Esophagus squamous epithelium (tissue), 4 donors: ENCODE results near the gene SSH2.

Experiments used
- POLR2A ChIP-seq, 4 donors: fragments of 450-650 bp; IDR thresholded peaks; one replicate each; pipeline ENCODE4 v1.6.1; 2017; ENCODE audit warnings: antibody characterized with exemption in 4 of 4, mild to moderate bottlenecking in 4 of 4, moderate library complexity in 3 of 4
- TF ChIP-seq, protein P1 (sequence below), 6 experiments: fragments of 450-650 bp in 4 of 6; fragments of 200-600 bp in 2 of 6; sonication (generic) in 2 of 6; IDR thresholded peaks; one replicate each; pipeline ENCODE4 v1.5.1; 2016 to 2019; ENCODE audit warnings: antibody characterized with exemption in 6 of 6, mild to moderate bottlenecking in 4 of 6, moderate library complexity in 4 of 6

DNA sequence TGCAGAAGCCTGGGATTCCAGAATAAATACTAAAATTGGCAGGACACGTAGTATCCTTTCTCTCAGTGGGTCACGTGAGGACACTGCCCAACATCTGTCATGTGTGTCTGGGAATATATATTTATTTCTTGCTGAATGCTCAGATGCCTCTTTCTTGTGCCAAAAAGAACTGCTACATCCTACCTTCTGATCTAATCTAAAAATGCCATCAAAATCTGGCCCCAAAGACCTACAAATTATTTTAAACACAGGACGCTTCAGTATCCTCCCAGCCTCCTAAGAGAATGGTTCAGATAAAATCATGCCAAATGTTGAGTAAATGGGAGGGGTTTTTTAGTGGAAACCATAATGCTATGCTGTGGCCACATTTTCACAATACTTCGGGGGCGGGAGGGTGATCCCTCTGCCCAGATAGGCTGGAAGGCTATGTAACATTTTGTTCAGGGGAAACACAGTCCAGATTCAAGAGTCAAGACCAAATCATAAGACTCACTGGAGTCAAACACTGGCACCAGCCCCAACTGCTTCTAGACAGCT, 284.4 kb downstream of the SSH2 start:
- TF ChIP-seq, protein P1, sequence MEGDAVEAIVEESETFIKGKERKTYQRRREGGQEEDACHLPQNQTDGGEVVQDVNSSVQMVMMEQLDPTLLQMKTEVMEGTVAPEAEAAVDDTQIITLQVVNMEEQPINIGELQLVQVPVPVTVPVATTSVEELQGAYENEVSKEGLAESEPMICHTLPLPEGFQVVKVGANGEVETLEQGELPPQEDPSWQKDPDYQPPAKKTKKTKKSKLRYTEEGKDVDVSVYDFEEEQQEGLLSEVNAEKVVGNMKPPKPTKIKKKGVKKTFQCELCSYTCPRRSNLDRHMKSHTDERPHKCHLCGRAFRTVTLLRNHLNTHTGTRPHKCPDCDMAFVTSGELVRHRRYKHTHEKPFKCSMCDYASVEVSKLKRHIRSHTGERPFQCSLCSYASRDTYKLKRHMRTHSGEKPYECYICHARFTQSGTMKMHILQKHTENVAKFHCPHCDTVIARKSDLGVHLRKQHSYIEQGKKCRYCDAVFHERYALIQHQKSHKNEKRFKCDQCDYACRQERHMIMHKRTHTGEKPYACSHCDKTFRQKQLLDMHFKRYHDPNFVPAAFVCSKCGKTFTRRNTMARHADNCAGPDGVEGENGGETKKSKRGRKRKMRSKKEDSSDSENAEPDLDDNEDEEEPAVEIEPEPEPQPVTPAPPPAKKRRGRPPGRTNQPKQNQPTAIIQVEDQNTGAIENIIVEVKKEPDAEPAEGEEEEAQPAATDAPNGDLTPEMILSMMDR (IDR thresholded peaks at IDR 0.05): no peak
- no peak for TF ChIP-seq POLR2A (IDR thresholded peaks at IDR 0.05)
